GM23338 (cell line): Measurements from ENCODE around the gene KIRREL3.

Source experiments
- CREB1 ChIP-seq: fragments of 250-450 bp; sonication (Bioruptor Pico); IDR thresholded peaks from 2 replicates; pipeline ENCODE4 v1.5.0; 2020; ENCODE audit warnings: low read depth, mild to moderate bottlenecking, moderate library complexity
- CTCF ChIP-seq, 2 experiments: fragments of 200-600 bp in 1 of 2; sonication (generic) in 1 of 2; conservative IDR thresholded peaks; 2 replicates each; pipeline versions ENCODE4 v1.5.1 to v1.6.1; 2016 to 2017; ENCODE audit warnings: antibody characterized with exemption in 2 of 2, low read depth in 2 of 2, mild to moderate bottlenecking in 2 of 2, moderate library complexity in 1 of 2
- EZH2 ChIP-seq: fragments of 200-600 bp; sonication (generic); IDR thresholded peaks from one replicate; pipeline ENCODE4 v1.8.0; 2017; ENCODE audit warnings: antibody characterized with exemption, mild to moderate bottlenecking, low read depth; ENCODE audit not compliant: unreplicated experiment
- EZH2phosphoT487 ChIP-seq: fragments of 200-600 bp; sonication (generic); IDR thresholded peaks from one replicate; pipeline ENCODE4 v1.8.1; 2018; ENCODE audit warnings: antibody characterized with exemption; ENCODE audit not compliant: unreplicated experiment
- JUNB ChIP-seq: IDR thresholded peaks from one replicate; pipeline ENCODE4 v1.6.1; 2016; ENCODE audit warnings: antibody characterized with exemption; ENCODE audit not compliant: unreplicated experiment
- POLR2AphosphoS5 ChIP-seq: IDR thresholded peaks from 2 replicates; pipeline ENCODE4 v1.6.1; 2016; ENCODE audit warnings: antibody characterized with exemption, low read depth
- ZNF114 ChIP-seq: fragments of 250-450 bp; sonication (Bioruptor Pico); IDR thresholded peaks from 2 replicates; pipeline ENCODE4 v1.5.0; 2020; ENCODE audit warnings: mild to moderate bottlenecking, moderate library complexity

- TF ChIP-seq CTCF (conservative IDR thresholded peaks at IDR 0.05; ENCODE audit: low read depth in 2 of 2) (no peak), CREB1 (CRISPR knock-in tag) (no peak), POLR2AphosphoS5 (no peak), EZH2 (no peak), EZH2phosphoT487 (no peak), JUNB (no peak), ZNF114 (CRISPR knock-in tag) (no peak)
Measured at GRCh38 chr11:126527651-126528050, 472.9 kb downstream of the KIRREL3 start.
